M059J (cell line): ENCODE results near the gene SPINK7. TPM values are rescaled to one million over a fixed set of nuclear protein-coding genes. Genes with fewer than 3 reads are reported as not detected.

ENCODE experiments used
- DNase-seq: peaks from one replicate; pipeline ENCODE4 v3.0.0-alpha.2; 2012; ENCODE audit warnings: low read depth
- total RNA-seq: library from RNA; depleted of rRNA; stranded (reverse); fragments of >200 nt; shearing (Covaris generic); gene quantifications from 2 replicates; pipeline ENCODE4 v1.2.3, GENCODE V29; 2014; rRNA removed

The SPINK7 gene
- total RNA-seq, 1 experiment from 2014 or later = not detected

DNA sequence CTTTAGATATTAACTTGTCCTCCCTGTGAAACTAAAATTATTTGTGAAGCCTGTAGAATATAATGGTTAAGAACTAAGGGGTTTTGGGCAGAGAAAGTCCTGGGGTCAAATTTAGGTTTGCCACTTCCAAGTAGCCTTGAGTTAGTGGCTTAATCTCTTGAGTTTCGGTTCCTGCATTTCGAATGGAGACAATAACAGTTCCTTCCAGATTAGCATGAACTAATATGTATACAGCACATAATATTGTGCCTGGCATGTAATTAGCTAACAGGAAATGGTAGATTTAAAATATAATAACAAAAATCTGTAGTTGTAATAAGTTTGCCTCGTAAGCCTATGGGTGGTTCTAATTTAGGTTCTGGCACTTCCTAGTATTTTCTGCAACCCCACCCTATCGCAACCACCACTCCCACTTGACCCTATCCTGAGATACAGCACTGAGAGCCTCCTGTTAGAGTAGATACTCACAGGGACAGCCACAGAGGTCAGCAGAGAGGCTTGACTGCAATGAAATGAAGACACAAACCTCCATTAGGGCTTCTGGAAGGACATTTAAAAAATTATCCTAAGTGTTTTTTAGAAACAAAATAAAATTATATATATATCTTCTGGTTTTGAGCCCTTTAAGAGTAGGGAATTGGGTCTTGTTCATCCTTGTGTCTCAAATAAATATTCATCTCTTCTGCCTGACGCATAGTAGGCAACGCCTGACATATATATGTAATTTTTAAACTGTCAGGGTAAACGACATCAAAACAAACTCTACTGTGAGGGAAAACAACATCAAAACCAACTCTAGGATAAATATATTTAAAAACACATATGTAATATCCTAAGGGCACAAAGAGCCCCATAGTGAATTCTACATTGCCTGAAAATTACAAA, 31.6 kb downstream of the SPINK7 start:
- DNase-seq = no peak

DNA sequence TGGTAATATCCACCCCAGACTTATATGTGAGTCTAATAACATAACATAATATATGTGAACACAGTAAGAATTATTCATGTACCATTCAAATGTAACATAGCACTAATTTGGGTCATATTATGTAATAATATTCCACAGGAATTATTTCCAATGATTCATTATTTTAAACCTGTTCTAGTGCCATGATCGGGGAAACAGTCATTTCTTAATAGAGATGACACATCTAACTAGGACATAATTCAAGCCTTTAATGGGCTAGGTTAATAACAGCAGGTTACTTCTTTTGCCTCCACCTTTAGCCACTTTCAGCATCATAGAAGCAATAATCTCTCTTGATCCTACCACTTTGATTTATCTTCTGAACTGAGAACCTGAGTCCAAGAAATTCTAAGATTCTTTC, 35.5 kb downstream of the SPINK7 start:
- DNase-seq = no peak

DNA sequence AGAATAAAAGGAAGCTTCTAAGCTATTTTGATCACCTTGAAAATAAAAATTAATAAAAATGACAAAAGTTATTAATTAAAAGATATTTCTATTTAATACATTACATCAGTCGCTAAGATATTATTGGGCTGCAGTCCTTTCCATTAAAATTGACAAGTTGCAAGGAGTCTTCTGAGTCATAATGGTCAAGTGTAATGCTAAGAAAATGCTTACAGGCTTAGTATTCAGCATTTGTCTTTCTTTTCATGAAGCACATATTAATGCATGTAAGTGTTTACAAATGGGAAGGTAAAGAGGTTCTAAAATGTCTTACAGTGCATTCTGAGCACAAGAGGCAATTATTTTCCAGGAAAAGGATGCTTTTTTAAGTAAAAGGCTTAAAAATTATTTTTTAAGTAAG, 40.5 kb downstream of the SPINK7 start:
- DNase-seq = no peak

DNA sequence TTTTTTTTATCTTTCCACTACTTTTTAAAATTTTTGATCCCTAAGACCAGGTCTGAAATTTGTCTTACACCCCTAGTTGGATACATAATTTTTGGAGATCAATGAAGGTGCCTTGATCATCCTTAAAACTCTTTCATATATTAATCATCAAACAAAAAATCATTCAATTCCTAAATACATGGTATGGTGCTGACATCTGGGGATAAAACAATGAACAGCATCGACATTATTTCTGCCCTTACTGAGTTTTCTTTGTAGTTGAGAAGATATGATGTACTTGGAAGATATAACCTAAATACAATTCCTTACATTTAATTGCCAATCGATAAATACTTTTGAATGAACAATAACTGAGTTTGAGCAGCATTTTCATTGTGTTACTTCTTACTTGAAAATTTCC, 41.4 kb downstream of the SPINK7 start:
- no peak for DNase-seq

DNA sequence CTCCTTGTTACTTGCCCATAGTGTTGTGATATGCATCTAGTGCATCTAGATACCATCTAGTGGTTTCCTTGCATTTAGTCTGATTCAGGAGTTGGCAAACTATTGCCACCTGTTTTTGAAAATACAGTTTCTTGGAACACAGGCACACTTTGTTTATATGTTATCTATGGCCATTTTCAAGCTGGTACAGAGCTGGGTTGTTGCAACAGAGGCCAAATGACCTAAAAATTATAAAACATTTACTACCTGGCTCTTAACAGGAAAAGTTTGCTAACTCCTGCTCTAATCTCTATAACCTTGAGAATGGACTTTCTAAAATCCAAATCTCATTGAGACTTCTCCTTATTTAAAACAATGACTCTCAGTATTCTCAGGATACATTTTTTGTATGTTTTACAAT, 52.1 kb downstream of the SPINK7 start:
- no peak for DNase-seq

Other genes starting within 250 kb of the SPINK7 start
- not detected in 2 replicates for gene SPINK5, start 248.4 kb upstream of the SPINK7 start, total RNA-seq
- not detected in 2 replicates for gene SPINK14, start 143.9 kb upstream of the SPINK7 start, total RNA-seq
- gene SPINK6, start 109.4 kb upstream of the SPINK7 start, total RNA-seq = not detected in 2 replicates
- gene MARCOL, start 73.9 kb upstream of the SPINK7 start, total RNA-seq = not detected in 2 replicates
- gene SPINK13, start 43.6 kb upstream of the SPINK7 start, total RNA-seq = not detected in 2 replicates
- not detected in 2 replicates for gene SPINK9, start 23.1 kb downstream of the SPINK7 start, total RNA-seq
- gene FBXO38, start 71.5 kb downstream of the SPINK7 start, total RNA-seq = 32.7 and 38.7 TPM in 2 replicates